CMK (cell line): ENCODE results near the gene NDRG3.
A peak's percentile ranks its signal among the peaks of the same experiment; 100 is the strongest.
"Not testable (repeated sequence)": the region's sequence is repeated elsewhere in the genome, so short reads cannot be mapped to it uniquely, and the experiment has no call there.

Experiments used
- DNase-seq: peaks from one replicate; pipeline ENCODE4 v3.0.0-alpha.2; 2010; ENCODE audit warnings: low read depth

Gene NDRG3

DNA sequence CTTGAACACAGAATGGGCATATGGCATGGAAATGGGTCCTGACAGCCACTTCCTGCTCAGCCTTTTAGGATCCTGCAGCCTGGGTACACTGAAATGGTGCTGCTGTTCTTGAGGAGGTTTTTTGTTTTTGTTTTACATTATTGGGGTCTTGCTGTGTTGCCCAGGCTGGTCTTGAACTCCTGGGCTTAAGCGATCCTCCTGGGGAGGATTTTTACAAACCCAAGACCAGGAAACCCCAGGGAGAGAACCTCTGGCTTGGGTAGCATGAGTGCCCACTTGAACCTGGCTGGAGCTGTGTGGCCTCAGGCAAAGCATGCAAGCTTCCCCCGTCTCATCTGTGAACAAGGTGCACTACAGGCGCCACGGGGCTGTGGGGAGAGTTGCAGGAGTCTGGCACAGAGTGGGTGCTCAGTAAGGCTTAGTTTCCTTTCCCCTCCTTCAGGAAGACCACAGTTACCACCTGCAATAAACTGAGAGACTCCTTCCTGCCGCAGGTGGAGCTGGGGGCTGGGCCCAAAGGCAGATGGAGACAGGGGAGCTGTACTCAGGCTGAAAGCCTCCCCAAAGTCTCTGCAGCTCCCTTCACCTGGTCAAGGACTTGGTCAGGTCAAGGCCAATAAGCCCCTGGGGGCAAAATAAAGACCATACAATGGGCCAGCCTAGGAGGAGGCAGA lies 101.7 kb downstream of the NDRG3 start:
- no peak for DNase-seq

GRCh38 chr20:36642136-36642535 lies 103.8 kb downstream of the NDRG3 start:
- DNase-seq, result peak; percentile 45

- DNase-seq, result no peak
Measured at GRCh38 chr20:36641506-36641843, 104.4 kb downstream of the NDRG3 start.

DNA sequence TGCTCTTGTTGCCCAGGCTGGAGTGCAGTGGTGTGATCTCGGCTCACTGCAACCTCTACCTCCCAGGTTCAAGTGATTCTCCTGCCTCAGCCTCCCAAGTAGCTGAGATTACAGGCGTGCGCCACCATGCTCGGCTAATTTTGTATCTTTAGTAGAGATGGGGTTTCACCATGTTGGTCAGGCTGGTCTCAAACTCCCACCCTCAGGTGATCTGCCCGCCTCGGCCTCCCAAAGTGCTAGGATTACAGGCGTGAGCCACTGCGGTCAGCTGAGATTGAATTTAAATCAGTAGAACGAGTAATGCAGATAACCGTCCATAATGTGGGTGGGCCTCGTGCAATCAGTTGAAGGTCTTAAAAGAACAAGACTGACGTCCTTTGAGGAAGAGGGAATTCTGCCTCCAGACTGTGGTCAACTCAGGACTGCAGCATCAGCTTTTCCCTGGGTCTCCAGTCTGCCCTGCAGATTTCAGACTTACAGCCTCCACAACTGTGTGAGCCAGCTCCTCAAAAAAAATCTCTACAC lies 107.0 kb downstream of the NDRG3 start:
- DNase-seq, result not testable (repeated sequence)

DNA sequence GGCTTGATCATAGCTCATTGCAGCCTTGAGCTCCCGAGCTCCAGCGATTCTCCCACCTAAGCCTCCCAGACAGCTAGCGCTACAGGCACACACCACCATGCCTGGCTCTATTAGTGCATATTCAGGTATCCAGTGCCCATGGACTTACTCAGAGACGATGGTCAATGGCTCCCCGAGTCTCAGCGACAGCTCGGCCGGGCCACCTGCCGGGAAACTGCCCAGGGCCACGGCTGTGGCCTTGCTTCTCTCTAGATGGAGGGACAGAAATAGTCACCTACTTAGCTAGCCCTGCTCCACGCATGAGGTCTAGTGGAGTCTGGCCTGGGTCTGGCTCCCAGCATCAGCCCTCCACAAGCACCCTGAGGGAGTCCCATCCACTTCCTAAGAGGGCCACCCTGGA lies 111.5 kb downstream of the NDRG3 start:
- no peak for DNase-seq

DNA sequence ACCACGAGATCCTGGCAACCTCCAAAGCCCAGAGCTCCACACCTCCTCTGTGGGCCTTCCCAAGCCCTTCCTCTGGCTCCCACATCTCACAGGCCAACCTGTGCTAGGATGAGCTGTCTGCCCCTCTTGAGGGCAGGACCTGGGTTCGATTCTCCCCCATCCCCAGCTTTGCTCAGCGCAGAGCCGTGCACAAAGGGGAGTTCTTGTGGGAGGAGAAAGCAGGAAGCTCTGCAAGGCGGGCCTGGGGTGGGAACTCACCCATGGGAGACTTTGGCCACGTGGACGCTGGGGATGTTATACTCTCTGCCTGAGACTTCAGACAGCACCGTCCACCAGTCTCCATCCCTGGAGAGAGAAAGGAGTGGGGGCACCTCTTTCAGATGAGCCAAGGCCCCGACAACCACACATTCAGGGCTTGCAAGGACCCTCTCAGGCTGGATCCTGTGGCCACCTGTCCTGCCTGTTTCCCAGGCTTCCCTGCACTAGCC lies 112.6 kb downstream of the NDRG3 start:
- no peak for DNase-seq

DNA sequence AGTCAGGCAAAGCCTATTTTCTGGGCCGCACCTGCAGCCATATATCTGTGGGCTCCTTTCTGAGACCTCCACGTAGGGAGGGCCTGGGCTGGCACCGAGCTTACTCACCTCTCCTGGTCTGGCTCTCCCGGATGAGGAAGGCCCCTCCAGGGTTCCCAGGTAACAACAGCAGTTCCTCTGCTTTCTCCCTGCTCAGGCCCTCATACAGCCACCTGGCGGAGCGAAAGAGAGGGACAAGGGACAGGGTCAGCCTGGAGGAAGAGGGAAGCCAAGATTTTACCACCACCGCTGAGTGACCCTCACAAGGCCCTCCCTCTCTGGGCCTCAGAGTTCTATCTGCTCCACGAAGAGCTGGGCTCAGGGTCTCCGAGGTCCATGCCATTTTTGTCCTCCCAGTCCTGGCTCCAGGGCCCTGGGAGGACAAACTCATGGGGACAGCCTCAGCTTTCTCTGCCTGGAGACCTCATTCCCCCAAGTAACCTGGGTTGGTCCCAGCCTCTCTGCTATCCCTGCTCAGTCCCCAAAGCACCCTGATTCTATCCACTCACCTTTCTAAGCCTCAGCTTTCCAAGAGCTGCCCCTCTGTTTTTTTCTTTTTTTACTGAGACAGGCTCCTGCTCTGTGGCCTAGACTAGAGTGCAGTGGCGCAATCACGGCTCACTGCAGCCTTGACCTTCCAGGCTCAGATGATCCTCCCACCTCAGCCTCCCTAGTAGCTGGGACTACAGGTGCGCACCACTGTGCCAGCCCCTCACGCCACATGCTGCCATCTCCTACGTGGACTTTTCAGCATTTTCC lies 113.2 kb downstream of the NDRG3 start:
- no peak for DNase-seq

DNA sequence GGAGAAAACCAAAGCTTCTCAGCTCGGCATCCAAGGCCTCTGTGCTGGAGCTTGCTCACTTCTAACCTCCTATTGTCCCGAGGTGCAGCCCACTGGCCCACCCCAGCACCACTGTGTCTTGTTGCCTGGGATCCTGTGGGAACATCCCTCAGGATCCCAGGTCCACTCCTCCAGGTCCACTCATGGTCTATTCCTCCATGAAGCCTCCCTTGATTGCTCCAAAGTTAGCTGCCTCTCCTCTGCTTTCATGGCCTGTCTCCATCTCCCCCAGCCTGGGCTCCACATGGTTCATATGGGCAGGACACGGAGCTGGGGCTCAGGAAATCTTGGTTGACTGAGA lies 113.8 kb downstream of the NDRG3 start:
- no peak for DNase-seq

DNA sequence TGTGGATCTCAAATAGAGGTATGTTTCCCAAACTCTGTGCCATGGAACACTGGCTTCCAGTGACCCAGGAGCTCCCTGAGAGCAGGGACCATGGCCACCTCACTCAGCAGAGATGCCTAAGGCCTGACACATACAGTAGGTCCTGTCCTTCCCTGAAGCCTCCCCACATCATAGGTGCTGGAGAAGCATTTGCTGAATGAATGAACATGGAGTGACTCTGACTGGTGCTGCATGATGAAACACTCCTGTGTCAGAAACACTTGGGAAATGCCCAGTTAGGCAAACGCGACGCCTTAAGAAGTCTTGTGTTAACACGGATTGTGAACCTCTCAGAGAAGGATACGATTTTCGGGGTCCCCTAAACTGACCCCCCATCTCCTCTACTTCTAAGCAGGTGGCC lies 114.2 kb downstream of the NDRG3 start:
- no peak for DNase-seq

GRCh38 chr20:36629719-36630681 lies 115.9 kb downstream of the NDRG3 start:
- DNase-seq, result no peak

DNA sequence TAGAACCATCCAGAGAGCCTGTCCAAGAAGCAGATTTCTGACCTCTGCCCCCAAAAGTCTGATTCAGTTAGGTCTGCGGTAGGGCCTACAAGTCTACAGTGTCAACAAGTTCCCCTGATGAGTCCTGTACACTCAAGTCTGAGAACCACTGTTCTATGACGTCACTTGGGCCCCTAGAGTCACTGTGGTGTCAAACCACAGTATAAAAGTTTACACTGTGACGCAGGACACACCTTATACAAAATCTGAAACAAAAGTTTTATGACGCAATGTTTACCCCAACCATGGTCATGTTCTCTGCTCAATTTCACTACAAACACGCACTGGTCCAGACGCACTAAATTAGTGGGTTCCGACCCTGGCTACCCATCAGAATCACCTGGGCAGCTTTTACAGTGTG lies 117.8 kb downstream of the NDRG3 start:
- no peak for DNase-seq

DNA sequence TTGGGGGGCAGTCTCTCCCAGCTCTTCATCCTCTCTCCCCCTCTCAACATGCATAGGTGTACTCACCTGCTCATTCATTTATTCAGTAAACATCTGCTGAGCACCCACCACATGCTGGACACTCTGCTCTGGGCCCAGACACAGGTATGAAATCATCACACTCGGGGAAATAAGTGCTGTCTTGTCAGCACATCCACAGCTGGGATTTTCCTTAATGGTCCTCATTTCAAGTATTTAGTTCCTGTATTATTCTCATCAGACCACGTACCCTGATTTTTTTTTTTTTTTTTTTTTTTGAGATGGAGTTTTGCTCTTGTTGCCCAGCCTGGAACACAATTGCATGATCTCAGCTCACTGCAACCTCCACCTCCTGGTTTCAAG lies 121.0 kb downstream of the NDRG3 start:
- DNase-seq, result no peak

- DNase-seq, result no peak
Measured at GRCh38 chr20:36624068-36624943, 121.6 kb downstream of the NDRG3 start.

- no peak for DNase-seq
Measured at GRCh38 chr20:36623444-36623843, 122.4 kb downstream of the NDRG3 start.

GRCh38 chr20:36620917-36621316 lies 125.0 kb downstream of the NDRG3 start:
- DNase-seq, result no peak

GRCh38 chr20:36614781-36615557 lies 130.9 kb downstream of the NDRG3 start:
- no peak for DNase-seq

DNA sequence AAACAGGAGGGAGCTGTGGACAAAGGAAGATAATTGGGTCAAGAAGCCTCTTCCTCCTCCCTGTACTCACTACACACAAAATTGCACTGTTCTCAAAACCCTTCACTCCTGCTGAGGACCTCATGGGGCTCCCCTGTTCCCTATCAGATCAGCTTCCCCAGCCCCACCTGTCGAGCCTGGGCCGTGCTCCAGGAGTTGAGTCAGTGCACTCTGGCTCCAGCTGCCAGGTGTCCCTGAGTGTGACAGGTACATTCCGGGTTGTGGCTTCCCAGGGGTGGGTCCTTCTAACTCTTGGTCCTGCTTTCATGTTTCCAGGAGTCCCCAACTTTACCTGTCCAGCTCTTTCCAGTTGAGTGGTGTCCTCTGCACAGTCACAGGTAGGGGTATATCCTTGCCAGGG lies 131.9 kb downstream of the NDRG3 start:
- DNase-seq, result no peak

GRCh38 chr20:36611625-36612024 lies 134.3 kb downstream of the NDRG3 start:
- DNase-seq, result no peak

- not testable (repeated sequence) for DNase-seq
Measured at GRCh38 chr20:36608388-36608728, 137.5 kb downstream of the NDRG3 start.

DNA sequence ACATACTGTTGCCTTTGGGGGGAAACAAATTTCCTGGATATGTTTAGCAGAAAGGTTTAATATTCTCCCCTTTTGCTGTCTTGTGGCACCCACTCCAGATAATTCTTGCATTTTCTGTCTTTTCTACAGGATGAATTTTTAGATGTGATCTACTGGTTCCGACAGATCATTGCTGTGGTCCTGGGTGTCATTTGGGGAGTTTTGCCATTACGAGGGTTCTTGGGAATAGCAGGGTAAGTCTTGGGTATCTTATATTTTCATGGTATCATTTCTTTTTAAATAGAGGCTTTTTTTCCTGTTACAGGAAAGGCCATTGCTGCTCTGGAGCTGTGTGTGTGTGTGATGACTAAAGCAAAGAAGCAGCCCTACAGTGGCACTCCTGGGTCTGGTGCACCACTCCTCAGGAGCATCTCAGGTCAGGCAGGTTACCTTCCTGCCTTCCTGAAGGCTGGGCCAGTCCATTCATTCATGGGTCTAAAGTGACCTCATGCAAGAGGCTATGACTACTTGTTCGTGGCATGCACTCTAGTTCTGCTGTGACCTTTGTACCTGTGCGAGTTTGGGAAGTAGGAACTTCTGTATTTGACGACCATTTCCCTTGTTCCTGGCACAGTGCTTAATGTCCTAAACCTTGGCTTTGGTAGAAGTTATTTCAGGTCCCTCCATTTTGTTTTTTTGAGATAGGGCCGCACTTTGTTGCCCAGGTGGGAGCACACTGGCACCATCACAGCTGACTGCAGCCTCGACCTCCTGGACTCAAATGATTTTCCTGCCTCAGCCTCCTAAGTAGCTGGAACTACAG lies 138.1 kb downstream of the NDRG3 start:
- DNase-seq, result no peak
